NOMO-1 (cell line): ENCODE data around the gene PRKRIP1.
A peak's percentile ranks its signal among the peaks of the same experiment; 100 is the strongest.
"Not testable (repeated sequence)": the region's sequence is repeated elsewhere in the genome, so short reads cannot be mapped to it uniquely, and the experiment has no call there.

Source experiments
- DNase-seq, 2 experiments: peaks; one replicate each; lab custom pipeline; 2025; ENCODE audit not compliant: unreplicated experiment in 2 of 2; lab: John Stamatoyannopoulos, UW

Gene PRKRIP1

GRCh38 chr7:102403563-102403962, 7.4 kb downstream of the PRKRIP1 start:
- no peak for DNase-seq

- DNase-seq: peak; percentile 94 to 99
Observed at GRCh38 chr7:102404005-102404861, 8.1 kb downstream of the PRKRIP1 start.

GRCh38 chr7:102404862-102405188, 8.7 kb downstream of the PRKRIP1 start:
- DNase-seq: not testable (repeated sequence)

GRCh38 chr7:102407910-102408309, 11.7 kb downstream of the PRKRIP1 start:
- DNase-seq: no peak

- DNase-seq: not testable (repeated sequence)
Observed at GRCh38 chr7:102408530-102408929, 12.4 kb downstream of the PRKRIP1 start.

- no peak for DNase-seq
Observed at GRCh38 chr7:102409340-102409739, 13.2 kb downstream of the PRKRIP1 start.

GRCh38 chr7:102410123-102410522, 14.0 kb downstream of the PRKRIP1 start:
- DNase-seq: no peak

GRCh38 chr7:102410918-102411317, 14.8 kb downstream of the PRKRIP1 start:
- no peak for DNase-seq

GRCh38 chr7:102412548-102412947, 16.4 kb downstream of the PRKRIP1 start:
- peak; percentile 38 to 46 for DNase-seq

GRCh38 chr7:102413091-102413490, 16.9 kb downstream of the PRKRIP1 start:
- no peak for DNase-seq

- no peak for DNase-seq
Observed at GRCh38 chr7:102413611-102414010, 17.4 kb downstream of the PRKRIP1 start.

GRCh38 chr7:102415685-102416225, 19.6 kb downstream of the PRKRIP1 start:
- no peak for DNase-seq

- DNase-seq: no peak
Observed at GRCh38 chr7:102416406-102416805, 20.2 kb downstream of the PRKRIP1 start.

GRCh38 chr7:102417105-102417504, 20.9 kb downstream of the PRKRIP1 start:
- DNase-seq: no peak

- no peak for DNase-seq
Observed at GRCh38 chr7:102418592-102418991, 22.4 kb downstream of the PRKRIP1 start.

GRCh38 chr7:102421706-102422240, 25.6 kb downstream of the PRKRIP1 start:
- no peak for DNase-seq

- DNase-seq: no peak
Observed at GRCh38 chr7:102424129-102424551, 28.0 kb downstream of the PRKRIP1 start.

- peak; percentile 11 to 56 for DNase-seq
Observed at GRCh38 chr7:102424787-102425218, 28.6 kb downstream of the PRKRIP1 start.

GRCh38 chr7:102425639-102426267, 29.6 kb downstream of the PRKRIP1 start:
- DNase-seq: peak; percentile 74 to 83

GRCh38 chr7:102426268-102427018, 30.3 kb downstream of the PRKRIP1 start:
- peak; percentile 92 to 94 for DNase-seq

GRCh38 chr7:102427019-102427405, 30.8 kb downstream of the PRKRIP1 start:
- DNase-seq: peak; percentile 22 to 51
